NCI-H446 treated with DMSO at 0.1 percent for 48 hours (cell line): ENCODE measurements around the gene CST6.
"Not testable (repeated sequence)": the region's sequence is repeated elsewhere in the genome, so short reads cannot be mapped to it uniquely, and the experiment has no call there.

Source experiments
- DNase-seq: peaks from one replicate; lab custom pipeline; 2025; lab: John Stamatoyannopoulos, UW

CST6 gene

GRCh38 chr11:66015936-66016792 is 4.4 kb downstream of the CST6 start:
- DNase-seq: no peak

DNA sequence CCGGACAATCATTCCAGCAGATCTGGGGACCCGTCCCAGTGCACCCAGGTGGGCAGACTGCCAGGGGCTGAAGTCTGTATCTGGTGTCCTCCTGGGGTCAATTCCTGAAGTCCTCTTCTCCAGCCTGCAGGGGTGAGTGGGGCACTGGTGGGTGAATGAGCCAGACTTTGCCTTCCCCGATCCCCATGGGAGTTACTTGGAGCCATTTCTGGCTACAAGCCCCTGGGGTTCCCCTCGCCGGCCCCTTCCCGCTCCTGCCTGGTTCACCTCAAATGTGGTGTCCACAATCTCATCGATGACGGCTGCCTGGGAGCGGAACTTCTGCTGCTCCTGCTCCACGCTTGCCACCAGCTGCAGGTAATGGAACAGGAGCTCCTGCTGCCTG is 5.0 kb downstream of the CST6 start:
- no peak for DNase-seq

DNA sequence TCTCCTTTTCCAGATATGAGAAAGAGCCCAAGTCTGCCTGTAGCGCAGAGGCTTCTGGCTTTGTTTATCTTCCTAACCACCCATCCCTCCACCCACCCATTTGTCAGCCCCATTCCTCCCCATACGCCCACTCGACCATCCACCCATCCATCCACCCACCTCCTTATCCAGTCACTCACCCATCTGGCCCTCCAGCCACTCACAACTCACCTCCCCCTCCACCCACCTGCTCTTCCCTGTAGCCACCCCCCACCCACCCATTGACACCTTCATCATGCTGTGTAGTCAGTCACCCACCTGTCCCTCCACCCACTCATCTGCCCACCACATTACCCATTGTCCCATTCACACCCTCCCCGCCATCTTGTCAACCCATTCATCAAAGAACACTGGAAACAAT is 5.5 kb downstream of the CST6 start:
- no peak for DNase-seq

DNA sequence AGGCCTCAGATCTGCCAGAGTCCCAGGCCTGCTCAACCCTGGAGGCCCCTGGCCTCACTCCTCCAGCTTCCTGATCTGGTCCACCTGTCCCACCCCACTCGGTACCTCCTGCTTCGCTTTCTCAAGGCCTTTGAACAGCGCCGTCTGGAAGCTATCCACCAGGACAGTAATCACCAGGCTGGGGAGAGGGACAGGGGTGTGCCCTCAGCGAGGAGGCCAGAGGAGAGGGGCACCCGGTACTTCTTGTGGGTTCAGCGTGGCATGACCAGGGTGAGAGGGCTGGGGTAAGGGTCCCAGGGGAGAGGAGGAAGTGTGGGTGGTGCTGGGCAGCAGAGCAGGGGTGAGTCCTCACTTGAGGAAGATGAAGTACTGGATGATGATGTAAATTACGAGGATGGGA is 8.4 kb downstream of the CST6 start:
- DNase-seq: no peak

GRCh38 chr11:66020618-66021357 is 9.0 kb downstream of the CST6 start:
- DNase-seq: no peak

GRCh38 chr11:66022401-66023185 is 10.8 kb downstream of the CST6 start:
- DNase-seq: no peak

- DNase-seq: not testable (repeated sequence)
These were observed 11.3 kb downstream of the CST6 start for GRCh38 chr11:66023186-66023440.

DNA sequence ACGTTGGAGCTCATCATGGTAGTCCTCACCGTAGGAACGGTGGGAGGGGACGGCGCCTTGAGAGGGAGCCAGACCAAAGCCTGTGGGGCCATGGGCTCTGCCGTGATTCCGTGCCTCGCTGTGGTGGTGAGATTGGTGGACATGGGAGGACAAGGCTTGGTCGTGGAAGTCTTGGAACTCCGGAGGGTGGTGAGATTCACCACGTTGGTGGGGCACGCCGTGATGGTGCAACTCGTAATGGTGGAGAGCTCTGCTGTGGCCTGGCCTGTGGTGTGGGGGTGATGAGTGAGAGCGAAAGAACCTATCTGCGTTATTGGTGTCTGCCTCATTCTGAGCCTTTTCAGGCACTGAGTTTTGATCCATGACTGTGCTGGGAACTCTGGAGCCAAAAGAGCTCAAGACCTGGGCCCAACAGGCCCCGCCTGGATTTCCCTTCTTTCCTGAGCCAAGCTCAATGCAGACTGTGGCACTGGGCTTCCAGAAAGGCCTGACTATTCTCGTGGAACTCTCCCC is 14.3 kb downstream of the CST6 start, which contains the start of gene CATSPER1:
CATSPER1 (minus strand) TSS at position 463 of the 513 bp plus-strand sequence; CDS start at position 363, 100 bp downstream.
- DNase-seq: no peak

- DNase-seq: no peak
These were observed 21.3 kb downstream of the CST6 start for GRCh38 chr11:66032957-66033735.

GRCh38 chr11:66035653-66036333 is 24.0 kb downstream of the CST6 start:
- no peak for DNase-seq

- no peak for DNase-seq
These were observed 24.5 kb downstream of the CST6 start for GRCh38 chr11:66036334-66036710.

DNA sequence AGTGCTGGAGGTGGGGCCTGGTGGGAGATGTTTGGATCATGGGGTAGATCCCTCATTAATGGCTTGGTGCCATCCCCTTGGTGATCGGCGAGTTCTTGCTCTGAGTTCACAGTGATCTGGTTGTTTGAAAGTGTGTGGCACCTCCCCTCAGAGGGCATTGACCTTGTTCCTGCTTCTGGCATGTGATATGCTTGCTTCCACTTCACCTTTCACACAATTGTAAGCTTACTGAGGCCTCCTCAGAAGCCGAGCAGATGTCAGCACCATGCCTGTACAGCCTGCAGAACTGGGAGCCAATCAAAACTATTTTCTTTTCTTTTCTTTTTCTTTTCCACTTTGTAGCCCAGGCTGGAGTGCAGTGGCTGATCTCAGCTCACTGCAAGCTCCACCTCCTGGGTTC is 25.5 kb downstream of the CST6 start:
- DNase-seq: no peak

DNA sequence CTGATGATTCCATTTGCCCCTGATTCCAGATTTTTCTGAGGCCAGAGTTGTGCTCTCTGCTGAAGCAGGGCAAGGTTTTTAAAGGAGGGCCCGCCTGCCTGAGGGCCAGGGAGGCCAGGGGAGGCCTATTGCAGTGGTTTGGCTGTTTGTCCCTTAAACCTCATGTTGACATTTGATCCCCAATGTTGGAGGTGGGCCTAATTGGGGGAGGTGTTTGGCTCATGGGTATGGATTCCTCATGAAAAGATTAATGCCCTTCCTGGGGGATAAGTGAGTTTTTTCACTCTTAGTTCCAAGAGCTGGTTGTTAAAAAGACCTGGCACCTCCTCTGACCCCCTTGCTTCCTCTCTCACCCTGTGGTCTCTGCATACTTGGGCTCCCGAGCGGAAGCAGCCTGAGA is 28.0 kb downstream of the CST6 start:
- no peak for DNase-seq

- DNase-seq: no peak
These were observed 30.6 kb downstream of the CST6 start for GRCh38 chr11:66042227-66042995.

- DNase-seq: no peak
These were observed 31.4 kb downstream of the CST6 start for GRCh38 chr11:66042996-66043906.

DNA sequence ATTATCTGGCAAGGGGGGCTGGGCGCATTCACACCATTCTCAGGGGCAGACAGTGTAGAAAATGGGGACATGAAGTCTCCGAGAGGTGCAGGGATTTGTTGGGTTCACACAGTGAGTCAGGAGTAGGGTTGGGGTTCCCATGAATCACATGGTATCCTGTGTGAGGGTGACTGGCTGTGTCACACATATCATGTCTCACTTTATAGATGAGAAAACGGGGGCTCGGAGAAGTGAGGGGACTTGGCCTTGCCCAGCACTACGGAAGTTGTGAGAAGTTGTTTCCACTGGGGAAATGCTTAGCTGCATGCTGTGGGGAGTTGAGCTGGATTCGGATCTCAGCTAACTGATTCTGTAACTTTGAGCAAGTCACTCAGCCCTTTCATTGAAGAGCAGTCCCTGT is 32.9 kb downstream of the CST6 start:
- DNase-seq: no peak

DNA sequence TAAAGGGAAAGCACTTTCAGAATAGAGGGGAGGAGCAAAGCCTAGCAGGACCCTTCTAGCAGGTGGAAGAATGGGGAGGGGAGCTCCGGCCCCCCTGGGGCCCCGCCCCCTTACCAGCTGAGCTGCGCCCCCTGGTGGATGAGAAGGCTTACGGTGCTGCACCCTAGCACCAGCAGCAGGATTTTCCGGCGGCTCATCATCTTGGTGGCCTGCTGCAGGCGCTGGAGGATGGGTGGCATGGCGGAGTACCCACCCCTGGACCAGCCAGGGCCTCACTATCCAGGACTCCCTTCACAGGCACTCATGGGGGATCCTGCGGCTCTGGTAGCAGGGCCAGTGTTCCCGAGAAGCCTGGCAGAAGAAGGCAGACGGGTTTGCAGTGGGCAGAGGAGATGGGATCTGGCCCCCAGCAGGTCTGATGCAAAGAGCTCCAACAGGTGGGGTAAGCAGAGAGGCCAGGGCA is 33.4 kb downstream of the CST6 start:
- peak; percentile 18 for DNase-seq

DNA sequence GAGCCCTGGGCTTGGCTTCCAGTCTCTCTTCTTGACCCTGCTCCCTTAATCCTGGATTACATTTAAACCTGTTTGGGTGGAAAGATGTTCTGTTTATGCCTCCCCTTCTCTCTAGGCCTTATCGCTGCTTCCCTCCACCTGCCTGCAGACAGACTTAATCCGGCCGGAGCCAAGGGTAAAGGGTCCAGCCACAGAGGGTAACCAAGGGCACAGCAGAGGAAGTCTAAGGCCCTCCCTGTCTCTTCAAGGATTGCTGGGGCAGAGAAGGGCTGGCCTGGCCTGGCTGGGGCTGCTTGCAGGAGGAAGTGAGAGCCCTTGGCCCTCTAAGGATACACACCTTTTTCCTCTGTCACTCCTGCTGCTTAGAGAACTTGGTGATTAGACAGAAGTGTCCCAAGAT is 35.1 kb downstream of the CST6 start:
- no peak for DNase-seq
